ENCODE results near the gene ZC3H18.

Gene ZC3H18

DNA sequence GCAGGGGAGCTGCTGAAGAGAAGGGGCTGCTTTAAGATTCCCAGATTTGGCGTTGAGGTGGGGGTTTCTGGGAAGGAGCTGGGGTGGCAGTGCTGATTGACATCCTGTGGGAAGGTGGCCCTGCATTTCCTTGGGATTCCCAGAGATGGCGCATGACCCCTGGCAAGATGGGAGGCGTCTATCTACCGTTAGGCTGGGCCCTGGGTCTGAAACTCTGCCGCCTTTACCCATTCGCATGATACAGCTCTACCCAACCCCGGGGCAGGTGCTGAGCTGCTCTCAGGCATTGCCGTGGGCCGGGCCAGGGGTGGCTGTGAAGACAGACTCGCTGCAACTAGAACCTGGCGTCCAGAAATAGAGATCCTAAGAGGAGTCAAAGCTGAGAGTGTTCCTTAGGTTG lies 102.6 kb downstream of the ZC3H18 start:
- Histone ChIP-seq H3K4me2 (ENCODE audit: low read depth, low read length) (no peak overlapping the region), H4K20me1 (ENCODE audit: insufficient read depth, low read length) (no peaks in the 10 kb centered on the region), H3K79me2 (ENCODE audit: low read length) (no peaks in the 10 kb centered on the region), H3K9me3 (replicated peaks; ENCODE audit: insufficient read depth, low read length) (no peaks in the 10 kb centered on the region), H3K9me2 (replicated peaks; ENCODE audit: insufficient read depth, low read length) (no peaks in the 10 kb centered on the region), H3F3A (ENCODE audit: insufficient read depth, low read length) (no peaks in the 10 kb centered on the region), H3K27ac (ENCODE audit: low read length) (no peak overlapping the region), H2AFZ (ENCODE audit: low read length) (no peak overlapping the region), H3K36me3 (replicated peaks; ENCODE audit: insufficient read depth, low read length) (no peaks in the 10 kb centered on the region), H3K9ac (ENCODE audit: low read length) (no peak overlapping the region), H3K27me3 (replicated peaks; ENCODE audit: insufficient read depth, low read length) (no peaks in the 10 kb centered on the region), H3K4me1 (ENCODE audit: low read length) (no peaks in the 10 kb centered on the region), H3K4me3 (ENCODE audit: low read length) (no peak overlapping the region)
- TF ChIP-seq, protein P1, sequence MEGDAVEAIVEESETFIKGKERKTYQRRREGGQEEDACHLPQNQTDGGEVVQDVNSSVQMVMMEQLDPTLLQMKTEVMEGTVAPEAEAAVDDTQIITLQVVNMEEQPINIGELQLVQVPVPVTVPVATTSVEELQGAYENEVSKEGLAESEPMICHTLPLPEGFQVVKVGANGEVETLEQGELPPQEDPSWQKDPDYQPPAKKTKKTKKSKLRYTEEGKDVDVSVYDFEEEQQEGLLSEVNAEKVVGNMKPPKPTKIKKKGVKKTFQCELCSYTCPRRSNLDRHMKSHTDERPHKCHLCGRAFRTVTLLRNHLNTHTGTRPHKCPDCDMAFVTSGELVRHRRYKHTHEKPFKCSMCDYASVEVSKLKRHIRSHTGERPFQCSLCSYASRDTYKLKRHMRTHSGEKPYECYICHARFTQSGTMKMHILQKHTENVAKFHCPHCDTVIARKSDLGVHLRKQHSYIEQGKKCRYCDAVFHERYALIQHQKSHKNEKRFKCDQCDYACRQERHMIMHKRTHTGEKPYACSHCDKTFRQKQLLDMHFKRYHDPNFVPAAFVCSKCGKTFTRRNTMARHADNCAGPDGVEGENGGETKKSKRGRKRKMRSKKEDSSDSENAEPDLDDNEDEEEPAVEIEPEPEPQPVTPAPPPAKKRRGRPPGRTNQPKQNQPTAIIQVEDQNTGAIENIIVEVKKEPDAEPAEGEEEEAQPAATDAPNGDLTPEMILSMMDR (IDR thresholded peaks at IDR 0.05; ENCODE audit: low read length): no peak
- TF ChIP-seq EZH2 (optimal IDR thresholded peaks at IDR 0.05; ENCODE audit: low read depth, low read length) (no peak), EZH2phosphoT487 (IDR thresholded peaks at IDR 0.05; ENCODE audit: low read length) (no peak)
- no peak for DNase-seq

GRCh38 chr16:88673716-88674379 lies 103.6 kb downstream of the ZC3H18 start:
- Histone ChIP-seq H3K9me2 (replicated peaks; ENCODE audit: insufficient read depth, low read length) (no peaks in the 10 kb centered on the region), H3K9me3 (replicated peaks; ENCODE audit: insufficient read depth, low read length) (no peaks in the 10 kb centered on the region), H3K4me3 (ENCODE audit: low read length) (no peak overlapping the region), H4K20me1 (ENCODE audit: insufficient read depth, low read length) (no peaks in the 10 kb centered on the region), H3K79me2 (ENCODE audit: low read length) (no peaks in the 10 kb centered on the region), H2AFZ (ENCODE audit: low read length) (no peak overlapping the region), H3K27ac (ENCODE audit: low read length) (no peak overlapping the region), H3K27me3 (replicated peaks; ENCODE audit: insufficient read depth, low read length) (no peaks in the 10 kb centered on the region), H3K4me2 (ENCODE audit: low read depth, low read length) (no peak overlapping the region), H3K4me1 (ENCODE audit: low read length) (no peaks in the 10 kb centered on the region), H3K36me3 (replicated peaks; ENCODE audit: insufficient read depth, low read length) (no peaks in the 10 kb centered on the region), H3K9ac (ENCODE audit: low read length) (no peak overlapping the region), H3F3A (ENCODE audit: insufficient read depth, low read length) (no peaks in the 10 kb centered on the region)
- DNase-seq: no peak
- TF ChIP-seq, protein P1 (IDR thresholded peaks at IDR 0.05; ENCODE audit: low read length): no peak
- TF ChIP-seq EZH2 (optimal IDR thresholded peaks at IDR 0.05; ENCODE audit: low read depth, low read length) (no peak), EZH2phosphoT487 (IDR thresholded peaks at IDR 0.05; ENCODE audit: low read length) (no peak)

- H3K36me3 ChIP-seq (replicated peaks; ENCODE audit: insufficient read depth, low read length): no peaks in the 10 kb centered on the region
- H3K9me2 ChIP-seq (replicated peaks; ENCODE audit: insufficient read depth, low read length): no peaks in the 10 kb centered on the region
- no peaks in the 10 kb centered on the region for H4K20me1 ChIP-seq (ENCODE audit: insufficient read depth, low read length)
- no peak for TF ChIP-seq EZH2phosphoT487 (IDR thresholded peaks at IDR 0.05; ENCODE audit: low read length)
- H3K27me3 ChIP-seq (replicated peaks; ENCODE audit: insufficient read depth, low read length): no peaks in the 10 kb centered on the region
- H3K27ac ChIP-seq (ENCODE audit: low read length): no peak overlapping the region
- no peaks in the 10 kb centered on the region for H3K9me3 ChIP-seq (replicated peaks; ENCODE audit: insufficient read depth, low read length)
- H3K4me3 ChIP-seq (ENCODE audit: low read length): no peak overlapping the region
- no peak overlapping the region for H3K4me2 ChIP-seq (ENCODE audit: low read depth, low read length)
- H3F3A ChIP-seq (ENCODE audit: insufficient read depth, low read length): peaks cover 9% of the 10 kb centered on the region
- no peaks in the 10 kb centered on the region for H3K79me2 ChIP-seq (ENCODE audit: low read length)
- DNase-seq: no peak
- H3K4me1 ChIP-seq (ENCODE audit: low read length): peaks cover 10% of the 10 kb centered on the region
- H2AFZ ChIP-seq (ENCODE audit: low read length): no peak overlapping the region
- no peak overlapping the region for H3K9ac ChIP-seq (ENCODE audit: low read length)
These were observed 106.5 kb downstream of the ZC3H18 start for GRCh38 chr16:88676502-88677242.

DNA sequence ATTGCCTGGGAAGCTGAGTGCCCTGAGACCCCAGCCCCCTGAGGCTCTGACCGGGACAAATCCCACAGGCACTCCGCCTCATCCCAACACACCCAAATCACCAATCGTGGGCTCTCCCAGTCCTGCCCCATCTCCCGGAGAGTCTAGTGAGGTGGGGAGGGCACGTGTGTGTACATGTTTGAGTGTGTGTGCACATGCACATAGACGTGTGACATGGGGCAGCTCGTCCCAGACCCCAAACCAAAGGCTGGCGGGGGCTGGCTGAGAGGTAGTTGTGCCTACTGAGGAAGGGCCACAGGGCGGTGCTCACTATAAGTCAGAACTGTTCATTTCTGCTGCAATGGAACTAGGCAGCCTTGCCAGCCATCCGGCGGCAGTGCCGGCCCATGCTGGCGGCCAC lies 107.5 kb downstream of the ZC3H18 start:
- H3K4me1 ChIP-seq (ENCODE audit: low read length): peaks cover 16% of the 10 kb centered on the region
- no peaks in the 10 kb centered on the region for H3K79me2 ChIP-seq (ENCODE audit: low read length)
- TF ChIP-seq EZH2 (optimal IDR thresholded peaks at IDR 0.05; ENCODE audit: low read depth, low read length) (no peak), EZH2phosphoT487 (IDR thresholded peaks at IDR 0.05; ENCODE audit: low read length) (no peak)
- TF ChIP-seq, protein P1 (IDR thresholded peaks at IDR 0.05; ENCODE audit: low read length): no peak
- no peaks in the 10 kb centered on the region for H3K9me3 ChIP-seq (replicated peaks; ENCODE audit: insufficient read depth, low read length)
- H3K27me3 ChIP-seq (replicated peaks; ENCODE audit: insufficient read depth, low read length): no peaks in the 10 kb centered on the region
- peaks cover 17% of the 10 kb centered on the region for H3F3A ChIP-seq (ENCODE audit: insufficient read depth, low read length)
- H3K36me3 ChIP-seq (replicated peaks; ENCODE audit: insufficient read depth, low read length): no peaks in the 10 kb centered on the region
- no peak for DNase-seq
- no peak overlapping the region for H3K9ac ChIP-seq (ENCODE audit: low read length)
- H4K20me1 ChIP-seq (ENCODE audit: insufficient read depth, low read length): no peaks in the 10 kb centered on the region
- no peak overlapping the region for H3K4me2 ChIP-seq (ENCODE audit: low read depth, low read length)
- no peak overlapping the region for H3K4me3 ChIP-seq (ENCODE audit: low read length)
- H3K9me2 ChIP-seq (replicated peaks; ENCODE audit: insufficient read depth, low read length): no peaks in the 10 kb centered on the region
- H3K27ac ChIP-seq (ENCODE audit: low read length): no peak overlapping the region
- H2AFZ ChIP-seq (ENCODE audit: low read length): no peak overlapping the region

Measured in MM.1S (cell line).